Measurements from ENCODE around the gene ANKRD13A. TPM values are rescaled to one million over a fixed set of nuclear protein-coding genes. Genes with fewer than 3 reads are reported as not detected.

ANKRD13A gene
- total and polyA plus RNA-seq, 5 donors from 2014 or later: 36.6 to 71.0 (median 41.8) TPM

GRCh38 chr12:109958374-109958773, 40.9 kb upstream of the ANKRD13A start:
- H3K27ac Mint-ChIP-seq: no peak overlapping the region
- no peak for ATAC-seq (ENCODE audit: low read depth in 2 of 2)
- H3K4me3 Mint-ChIP-seq: no peak overlapping the region
- H3K36me3 Mint-ChIP-seq: peaks cover 34% of the 10 kb centered on the region
- Histone ChIP-seq H3K27me3 (ENCODE audit: control insufficient read depth, insufficient read depth, low read length) (no peaks in the 10 kb centered on the region), H3K4me3 (ENCODE audit: low read depth, low read length) (no peak overlapping the region), H3K36me3 (ENCODE audit: control insufficient read depth, insufficient read depth, low read length) (peaks cover 75% of the 10 kb centered on the region), H3K27ac (ENCODE audit: insufficient read depth, low read length, poor library complexity, severe bottlenecking) (no peak overlapping the region), H3K9me3 (ENCODE audit: control insufficient read depth in 2 of 2, low read length in 2 of 2) (no peaks in the 10 kb centered on the region), H3K4me1 (ENCODE audit: control insufficient read depth, insufficient read depth, low read length, poor library complexity, severe bottlenecking) (no peaks in the 10 kb centered on the region)
- H3K27me3 Mint-ChIP-seq: no peaks in the 10 kb centered on the region
- H3K4me1 Mint-ChIP-seq: peaks cover 0 to 11% (median 2%) of the 10 kb centered on the region in 4 donors
- H3K9me3 Mint-ChIP-seq: no peaks in the 10 kb centered on the region
- DNase-seq: no peak

- Histone ChIP-seq H3K27me3 (ENCODE audit: control insufficient read depth, insufficient read depth, low read length) (no peaks in the 10 kb centered on the region), H3K4me1 (ENCODE audit: control insufficient read depth, insufficient read depth, low read length, poor library complexity, severe bottlenecking) (no peaks in the 10 kb centered on the region), H3K36me3 (ENCODE audit: control insufficient read depth, insufficient read depth, low read length) (peaks cover 79% of the 10 kb centered on the region), H3K4me3 (ENCODE audit: low read depth, low read length) (no peak overlapping the region), H3K27ac (ENCODE audit: insufficient read depth, low read length, poor library complexity, severe bottlenecking) (no peak overlapping the region), H3K9me3 (ENCODE audit: control insufficient read depth in 2 of 2, low read length in 2 of 2) (no peaks in the 10 kb centered on the region)
- DNase-seq (no peak), ATAC-seq (ENCODE audit: low read depth in 2 of 2) (no peak)
- peaks cover 38% of the 10 kb centered on the region for H3K36me3 Mint-ChIP-seq
- H3K4me3 Mint-ChIP-seq: no peak overlapping the region
- H3K27me3 Mint-ChIP-seq: no peaks in the 10 kb centered on the region
- H3K4me1 Mint-ChIP-seq: peaks cover 0 to 12% (median 4%) of the 10 kb centered on the region in 4 donors
- peak overlapping the region in 1 of 3 donors; percentile 26 for H3K27ac Mint-ChIP-seq
- H3K9me3 Mint-ChIP-seq: no peaks in the 10 kb centered on the region
These were observed 39.7 kb upstream of the ANKRD13A start for GRCh38 chr12:109959411-109960093.

GRCh38 chr12:109961201-109961600, 38.0 kb upstream of the ANKRD13A start:
- Histone ChIP-seq H3K36me3 (ENCODE audit: control insufficient read depth, insufficient read depth, low read length) (peaks cover 83% of the 10 kb centered on the region), H3K9me3 (ENCODE audit: control insufficient read depth in 2 of 2, low read length in 2 of 2) (no peaks in the 10 kb centered on the region), H3K4me1 (ENCODE audit: control insufficient read depth, insufficient read depth, low read length, poor library complexity, severe bottlenecking) (no peaks in the 10 kb centered on the region), H3K27ac (ENCODE audit: insufficient read depth, low read length, poor library complexity, severe bottlenecking) (no peak overlapping the region), H3K4me3 (ENCODE audit: low read depth, low read length) (no peak overlapping the region), H3K27me3 (ENCODE audit: control insufficient read depth, insufficient read depth, low read length) (no peaks in the 10 kb centered on the region)
- ATAC-seq (ENCODE audit: low read depth in 2 of 2) (no peak), DNase-seq (no peak)
- Mint-ChIP-seq H3K36me3 (peaks cover 47% of the 10 kb centered on the region), H3K4me3 (no peak overlapping the region), H3K4me1 (peaks cover 0 to 12% (median 7%) of the 10 kb centered on the region in 4 donors), H3K27me3 (no peaks in the 10 kb centered on the region), H3K9me3 (no peaks in the 10 kb centered on the region), H3K27ac (peak overlapping the region in 1 of 3 donors; percentile 75)

GRCh38 chr12:109961612-109962011, 37.6 kb upstream of the ANKRD13A start:
- H3K4me3 ChIP-seq (ENCODE audit: low read depth, low read length): no peak overlapping the region
- Mint-ChIP-seq H3K27me3 (no peaks in the 10 kb centered on the region), H3K36me3 (peaks cover 47% of the 10 kb centered on the region), H3K27ac (peak overlapping the region in 1 of 3 donors; percentile 75), H3K4me3 (no peak overlapping the region), H3K9me3 (no peaks in the 10 kb centered on the region), H3K4me1 (peaks cover 3 to 14% (median 8%) of the 10 kb centered on the region in 4 donors)
- DNase-seq (no peak), ATAC-seq (ENCODE audit: low read depth in 2 of 2) (no peak)
- H3K9me3 ChIP-seq (ENCODE audit: control insufficient read depth in 2 of 2, low read length in 2 of 2): no peaks in the 10 kb centered on the region
- H3K4me1 ChIP-seq (ENCODE audit: control insufficient read depth, insufficient read depth, low read length, poor library complexity, severe bottlenecking): no peaks in the 10 kb centered on the region
- H3K27me3 ChIP-seq (ENCODE audit: control insufficient read depth, insufficient read depth, low read length): no peaks in the 10 kb centered on the region
- peaks cover 83% of the 10 kb centered on the region for H3K36me3 ChIP-seq (ENCODE audit: control insufficient read depth, insufficient read depth, low read length)
- no peak overlapping the region for H3K27ac ChIP-seq (ENCODE audit: insufficient read depth, low read length, poor library complexity, severe bottlenecking)

- H3K36me3 Mint-ChIP-seq: peaks cover 43% of the 10 kb centered on the region
- peak overlapping the region in 2 of 3 donors; percentile 11 to 56 for H3K27ac Mint-ChIP-seq
These were observed 36.8 kb upstream of the ANKRD13A start for GRCh38 chr12:109962398-109962797.

GRCh38 chr12:109963330-109963729, 35.9 kb upstream of the ANKRD13A start:
- Mint-ChIP-seq H3K27me3 (no peaks in the 10 kb centered on the region), H3K4me3 (no peak overlapping the region), H3K27ac (peak overlapping the region in 2 of 3 donors; percentile 1), H3K4me1 (peaks cover 11 to 23% (median 18%) of the 10 kb centered on the region in 4 donors), H3K36me3 (peaks cover 43% of the 10 kb centered on the region), H3K9me3 (no peaks in the 10 kb centered on the region)
- Histone ChIP-seq H3K27ac (ENCODE audit: insufficient read depth, low read length, poor library complexity, severe bottlenecking) (no peak overlapping the region), H3K4me3 (ENCODE audit: low read depth, low read length) (no peak overlapping the region), H3K9me3 (ENCODE audit: control insufficient read depth in 2 of 2, low read length in 2 of 2) (no peaks in the 10 kb centered on the region), H3K4me1 (ENCODE audit: control insufficient read depth, insufficient read depth, low read length, poor library complexity, severe bottlenecking) (peaks cover 10% of the 10 kb centered on the region), H3K27me3 (ENCODE audit: control insufficient read depth, insufficient read depth, low read length) (no peaks in the 10 kb centered on the region), H3K36me3 (ENCODE audit: control insufficient read depth, insufficient read depth, low read length) (peaks cover 80% of the 10 kb centered on the region)
- no peak for ATAC-seq (ENCODE audit: low read depth in 2 of 2)
- DNase-seq: no peak

More at GRCh38 chr12:109962398-109962797, 36.8 kb upstream of the ANKRD13A start:
- H3K27me3 ChIP-seq (ENCODE audit: control insufficient read depth, insufficient read depth, low read length): no peaks in the 10 kb centered on the region
- H3K4me3 Mint-ChIP-seq: no peak overlapping the region
- peaks cover under 1% of the 10 kb centered on the region for H3K4me1 ChIP-seq (ENCODE audit: control insufficient read depth, insufficient read depth, low read length, poor library complexity, severe bottlenecking)
- H3K9me3 Mint-ChIP-seq: no peaks in the 10 kb centered on the region
- H3K9me3 ChIP-seq (ENCODE audit: control insufficient read depth in 2 of 2, low read length in 2 of 2): no peaks in the 10 kb centered on the region
- ATAC-seq (ENCODE audit: low read depth in 2 of 2) (no peak), DNase-seq (no peak)
- H3K27me3 Mint-ChIP-seq: no peaks in the 10 kb centered on the region
- H3K4me1 Mint-ChIP-seq: peaks cover 5 to 20% (median 11%) of the 10 kb centered on the region in 4 donors
- H3K36me3 ChIP-seq (ENCODE audit: control insufficient read depth, insufficient read depth, low read length): peaks cover 81% of the 10 kb centered on the region
- no peak overlapping the region for H3K27ac ChIP-seq (ENCODE audit: insufficient read depth, low read length, poor library complexity, severe bottlenecking)
- H3K4me3 ChIP-seq (ENCODE audit: low read depth, low read length): no peak overlapping the region

- no peaks in the 10 kb centered on the region for H3K27me3 ChIP-seq (ENCODE audit: control insufficient read depth, insufficient read depth, low read length)
- no peak for DNase-seq
- H3K9me3 ChIP-seq (ENCODE audit: control insufficient read depth in 2 of 2, low read length in 2 of 2): no peaks in the 10 kb centered on the region
- no peak overlapping the region for H3K27ac ChIP-seq (ENCODE audit: insufficient read depth, low read length, poor library complexity, severe bottlenecking)
- no peak overlapping the region for H3K4me3 Mint-ChIP-seq
- peaks cover 74% of the 10 kb centered on the region for H3K36me3 ChIP-seq (ENCODE audit: control insufficient read depth, insufficient read depth, low read length)
- no peaks in the 10 kb centered on the region for H3K27me3 Mint-ChIP-seq
- ATAC-seq (ENCODE audit: low read depth in 2 of 2): no peak
- H3K27ac Mint-ChIP-seq: peak overlapping the region in 2 of 3 donors; percentile 1 to 86
- H3K36me3 Mint-ChIP-seq: peaks cover 38% of the 10 kb centered on the region
- peaks cover 14% of the 10 kb centered on the region for H3K4me1 ChIP-seq (ENCODE audit: control insufficient read depth, insufficient read depth, low read length, poor library complexity, severe bottlenecking)
- H3K4me1 Mint-ChIP-seq: peaks cover 11 to 23% (median 19%) of the 10 kb centered on the region in 4 donors
- H3K9me3 Mint-ChIP-seq: no peaks in the 10 kb centered on the region
- no peak overlapping the region for H3K4me3 ChIP-seq (ENCODE audit: low read depth, low read length)
These were observed 35.3 kb upstream of the ANKRD13A start for GRCh38 chr12:109963743-109964429.

Measured in CD4-positive, CD25-positive, alpha-beta regulatory T cell (primary cell).